HepG2 (cell line): ENCODE measurements around the gene SCN9A. TPM values are rescaled to one million over a fixed set of nuclear protein-coding genes. Genes with fewer than 3 reads are reported as not detected.

ENCODE experiments used
- ATAC-seq: fragments of 200-7000 bp; cut with Tn5 transposase; 3 replicates; pipeline ENCODE4 v1.9.1; 2020; ENCODE audit warnings: mild to moderate bottlenecking, moderate library complexity
- BruUV-seq: library from RNA; stranded (reverse); fragments of 400-500 nt; replicated peaks from 2 replicates; lab custom pipeline; 2021; lab: Mats Ljungman, UMichigan
- CTCF ChIA-PET: fragments of 300-600 bp; formaldehyde crosslinking; extraction: SDS; loops from one replicate; lab custom pipeline; 2021; ENCODE audit warnings: low total read pairs, inconsistent platforms, low intra/inter-chr PET ratio; lab: Yijun Ruan, JAX
- POLR2A ChIA-PET: fragments of 350-600 bp; sonication (Branson Sonifier 250); formaldehyde crosslinking; loops from one replicate; lab custom pipeline; 2020; ENCODE audit warnings: antibody characterized with exemption, inconsistent platforms; lab: Yijun Ruan, JAX
- DNase-seq: peaks from one replicate; pipeline ENCODE4 v3.0.0-alpha.2; 2015; ENCODE audit warnings: low spot score
- FAIRE-seq: peaks from 3 replicates; lab custom pipeline; 2011; peaks lifted over from hg19 to GRCh38; lab: Jason Lieb, UNC
- H2AFZ ChIP-seq: one replicate; pipeline ENCODE4 v1.6.1; 2011; ENCODE audit warnings: low read length, inconsistent platforms
- H3K27ac ChIP-seq: fragments of 300-600 bp; 3 replicates; pipeline ENCODE4 v1.8.0; 2011; ENCODE audit warnings: mixed run types, mild to moderate bottlenecking, mixed read lengths, low read length, inconsistent platforms; ENCODE audit not compliant: insufficient read depth; ENCODE audit errors: extremely low read length
- H3K27me3 ChIP-seq, 2 experiments: fragments of 200-600 bp in 1 of 2; 2 replicates in 1 of 2; 3 replicates in 1 of 2; pipeline versions ENCODE4 v1.6.0 to v1.8.0; 2011; ENCODE audit warnings: low read length in 2 of 2, mild to moderate bottlenecking in 2 of 2, moderate library complexity in 2 of 2, inconsistent platforms in 1 of 2; ENCODE audit not compliant: insufficient read depth in 2 of 2, control insufficient read depth in 1 of 2
- H3K36me3 ChIP-seq, 2 experiments: fragments of 200-600 bp in 1 of 2; replicated peaks in 1 of 2; 2 replicates in 1 of 2; 3 replicates in 1 of 2; pipeline versions ENCODE4 v1.5.1 to v1.8.0; 2011; ENCODE audit warnings: low read length in 2 of 2, inconsistent platforms in 1 of 2; ENCODE audit not compliant: insufficient read depth in 2 of 2, control insufficient read depth in 1 of 2
- H3K4me1 ChIP-seq: 2 replicates; pipeline ENCODE4 v1.5.1; 2012; ENCODE audit warnings: low read length, inconsistent platforms; ENCODE audit not compliant: insufficient read depth
- H3K4me2 ChIP-seq: 2 replicates; pipeline ENCODE4 v1.6.0; 2011; ENCODE audit warnings: low read depth, low read length, inconsistent platforms
- H3K4me3 ChIP-seq, 3 experiments: fragments of 200-600 bp in 1 of 3; sonication (generic), shearing (Covaris generic) in 1 of 3; replicated peaks in 1 of 3; 2 replicates each; pipeline ENCODE4 v1.5.1; 2011 to 2016; ENCODE audit warnings: low read length in 3 of 3, inconsistent platforms in 2 of 3, low read depth in 2 of 3, mild to moderate bottlenecking in 2 of 3, control low read depth in 1 of 3, mixed read lengths in 1 of 3; ENCODE audit not compliant: insufficient read depth in 1 of 3
- H3K79me2 ChIP-seq: one replicate; pipeline ENCODE4 v1.6.1; 2011; ENCODE audit warnings: low read length, inconsistent platforms; ENCODE audit not compliant: insufficient read depth
- H3K9ac ChIP-seq: 2 replicates; pipeline ENCODE4 v1.6.0; 2011; ENCODE audit warnings: mild to moderate bottlenecking, low read depth, low read length, inconsistent platforms; ENCODE audit not compliant: insufficient read depth
- H3K9me3 ChIP-seq: 2 replicates; pipeline ENCODE4 v1.5.1; 2012; ENCODE audit warnings: mild to moderate bottlenecking, low read length
- H4K20me1 ChIP-seq: 2 replicates; pipeline ENCODE4 v1.6.0; 2011; ENCODE audit warnings: inconsistent platforms, mild to moderate bottlenecking, low read length, moderate library complexity; ENCODE audit not compliant: insufficient read depth
- HOXA5 ChIP-seq: sonication (generic); formaldehyde crosslinking; IDR thresholded peaks from 2 replicates; pipeline ENCODE4 v1.4.0; 2020; ENCODE audit warnings: missing genetic modification reagents
- NFYC ChIP-seq: IDR thresholded peaks from 2 replicates; pipeline ENCODE4 v1.6.1; 2016; ENCODE audit warnings: missing genetic modification reagents, missing compliant biosample characterization
- RFX5 ChIP-seq: IDR thresholded peaks from 2 replicates; pipeline ENCODE4 v1.6.1; 2011; ENCODE audit warnings: low read depth, low read length, improper control_type of control experiment
- ZBTB40 ChIP-seq, 2 experiments: fragments of 450-650 bp in 1 of 2; sonication (generic) in 1 of 2; formaldehyde crosslinking in 1 of 2; IDR thresholded peaks; 2 replicates each; pipeline versions ENCODE4 v1.6.1 to v1.8.0; 2016 to 2022; ENCODE audit warnings: antibody characterized with exemption in 1 of 2, mild to moderate bottlenecking in 1 of 2, missing genetic modification reagents in 1 of 2
- ZNF34 ChIP-seq: sonication (generic); formaldehyde crosslinking; IDR thresholded peaks from 2 replicates; pipeline ENCODE4 v1.4.0; 2020; ENCODE audit warnings: mild to moderate bottlenecking, missing genetic modification reagents, borderline replicate concordance
- ZNF446 ChIP-seq: sonication (generic); formaldehyde crosslinking; IDR thresholded peaks from 2 replicates; pipeline ENCODE4 v1.5.0; 2020; ENCODE audit warnings: mild to moderate bottlenecking, missing genetic modification reagents
- ZNF546 ChIP-seq: sonication (generic); formaldehyde crosslinking; conservative IDR thresholded peaks from 2 replicates; pipeline ENCODE4 v1.8.1; 2023; ENCODE audit warnings: mild to moderate bottlenecking, missing genetic modification reagents
- ZNF773 ChIP-seq: sonication (generic); formaldehyde crosslinking; IDR thresholded peaks from 2 replicates; pipeline ENCODE4 v1.4.0; 2020; ENCODE audit warnings: missing genetic modification reagents, borderline replicate concordance
- in situ Hi-C: cut with HindIII; loops from 2 replicates; pipeline ENCODE4 v1.10.0; 2017; ENCODE audit warnings: low pct_unique_long_range_greater_than_20kb; ENCODE audit not compliant: extremely low pct_ligation_motif_present
- intact Hi-C: fragments of 100-400 bp; cut with micrococcal nuclease; formaldehyde crosslinking; loops from one replicate; pipeline ENCODE4 v1.10.0; 2022; ENCODE audit not compliant: unreplicated experiment
- polyA plus RNA-seq, 8 experiments: library from polyadenylated mRNA; depleted of rRNA in 3 of 8; stranded (reverse) in 7 of 8; unstranded in 1 of 8; fragments of >200 nt; fragmentation: Illumina TruSeq in 4 of 8; extraction: Trizol in 4 of 8; gene quantifications; 2 replicates each; pipeline versions ENCODE4 v1.2.1 to v1.2.3, GENCODE V29; 2011 to 2016; ENCODE audit warnings: low read depth in 4 of 8, missing spikeins in 1 of 8, mixed read lengths in 1 of 8; ENCODE audit not compliant: insufficient read depth in 1 of 8
- total RNA-seq, 5 experiments: library from RNA; depleted of rRNA; stranded (reverse); fragments of >200 nt; fragmentation: Illumina TruSeq; extraction: Trizol; gene quantifications; 2 replicates each; pipeline ENCODE4 v1.2.3, GENCODE V29; 2016; ENCODE audit warnings: low read depth in 1 of 5
- TF ChIP-seq, protein P1 (sequence below): sonication (generic); formaldehyde crosslinking; IDR thresholded peaks from 2 replicates; pipeline ENCODE4 v1.5.1; 2020; ENCODE audit warnings: mild to moderate bottlenecking, missing genetic modification reagents

The SCN9A gene
- total and polyA plus RNA-seq, 2 of the 13 experiments (the other 11 are each of a cell fraction or from before 2014, with no cell fraction given), result 15.3 to 24.3 TPM

- H4K20me1 ChIP-seq, result no peaks in the 10 kb centered on the region
Measured at GRCh38 chr2:166269322-166269721, 106.4 kb downstream of the SCN9A start.

DNA sequence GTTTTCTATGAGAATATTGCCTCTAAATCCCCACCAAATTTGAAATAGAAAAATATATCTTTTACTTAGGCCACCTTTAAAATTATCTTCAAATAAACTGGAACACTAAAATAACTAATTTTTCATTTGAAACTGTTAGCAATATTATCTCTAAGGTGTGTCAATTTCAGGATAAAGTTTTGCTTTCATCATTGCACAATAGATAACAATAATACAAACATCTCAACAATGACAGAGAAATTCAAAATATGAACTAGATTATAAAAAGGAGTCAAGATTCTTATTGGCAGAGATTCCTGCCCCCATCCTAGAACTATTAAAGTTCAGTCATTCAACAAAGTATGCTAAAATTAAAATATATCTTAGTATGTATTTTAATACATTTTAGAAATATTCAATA, 117.9 kb downstream of the SCN9A start:
- Histone ChIP-seq H4K20me1 (no peaks in the 10 kb centered on the region), H3K9me3 (no peaks in the 10 kb centered on the region), H3K9ac (no peak overlapping the region), H3K36me3 (no peaks in the 10 kb centered on the region), H2AFZ (no peak overlapping the region), H3K27me3 (no peaks in the 10 kb centered on the region), H3K79me2 (no peaks in the 10 kb centered on the region), H3K4me2 (no peak overlapping the region), H3K4me1 (no peaks in the 10 kb centered on the region), H3K27ac (no peak overlapping the region), H3K4me3 (no peak overlapping the region)
- intact Hi-C loops (no loop called here), in situ Hi-C loops (no loop called here)
- CTCF ChIA-PET, result no interaction called here
- DNase-seq (no peak), ATAC-seq (no peak), FAIRE-seq (no peak)
- POLR2A ChIA-PET, result no interaction called here
- no TSS peak for BruUV-seq
- TF ChIP-seq ZNF446 (no peak), HOXA5 (no peak), RFX5 (no peak), ZBTB40 (IDR thresholded peaks at IDR 0.05) (no peak), ZBTB40 (CRISPR knock-in tag; IDR thresholded peaks at IDR 0.05) (no peak)
- TF ChIP-seq, protein P1, sequence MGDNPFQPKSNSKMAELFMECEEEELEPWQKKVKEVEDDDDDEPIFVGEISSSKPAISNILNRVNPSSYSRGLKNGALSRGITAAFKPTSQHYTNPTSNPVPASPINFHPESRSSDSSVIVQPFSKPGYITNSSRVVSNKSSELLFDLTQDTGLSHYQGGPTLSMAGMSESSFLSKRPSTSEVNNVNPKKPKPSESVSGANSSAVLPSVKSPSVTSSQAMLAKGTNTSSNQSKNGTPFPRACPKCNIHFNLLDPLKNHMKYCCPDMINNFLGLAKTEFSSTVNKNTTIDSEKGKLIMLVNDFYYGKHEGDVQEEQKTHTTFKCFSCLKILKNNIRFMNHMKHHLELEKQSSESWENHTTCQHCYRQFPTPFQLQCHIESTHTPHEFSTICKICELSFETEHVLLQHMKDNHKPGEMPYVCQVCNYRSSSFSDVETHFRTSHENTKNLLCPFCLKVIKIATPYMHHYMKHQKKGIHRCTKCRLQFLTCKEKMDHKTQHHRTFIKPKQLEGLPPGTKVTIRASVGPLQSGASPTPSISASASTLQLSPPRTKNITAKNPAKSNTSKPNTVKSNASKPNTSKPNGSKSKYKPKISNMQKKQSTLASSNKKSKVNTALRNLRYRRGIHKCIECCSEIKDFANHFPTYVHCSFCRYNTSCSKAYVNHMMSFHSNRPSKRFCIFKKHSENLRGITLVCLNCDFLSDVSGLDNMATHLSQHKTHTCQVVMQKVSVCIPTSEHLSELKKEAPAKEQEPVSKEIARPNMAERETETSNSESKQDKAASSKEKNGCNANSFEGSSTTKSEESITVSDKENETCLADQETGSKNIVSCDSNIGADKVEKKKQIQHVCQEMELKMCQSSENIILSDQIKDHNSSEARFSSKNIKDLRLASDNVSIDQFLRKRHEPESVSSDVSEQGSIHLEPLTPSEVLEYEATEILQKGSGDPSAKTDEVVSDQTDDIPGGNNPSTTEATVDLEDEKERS, result no peak

More at GRCh38 chr2:166269322-166269721, 106.4 kb downstream of the SCN9A start:
- in situ Hi-C loops, result no loop called here
- Histone ChIP-seq H3K9ac (no peak overlapping the region), H3K4me2 (no peak overlapping the region), H3K79me2 (no peaks in the 10 kb centered on the region), H3K27ac (no peak overlapping the region), H2AFZ (no peak overlapping the region), H3K4me1 (no peaks in the 10 kb centered on the region), H3K4me3 (no peak overlapping the region), H3K27me3 (no peaks in the 10 kb centered on the region), H3K9me3 (no peaks in the 10 kb centered on the region), H3K36me3 (peaks cover 5 to 6% of the 10 kb centered on the region in 2 experiments; a peak in 2 of 5 replicates)
- CTCF ChIA-PET, result no interaction called here
- POLR2A ChIA-PET, result no interaction called here
- ATAC-seq (no peak), DNase-seq (no peak), FAIRE-seq (no peak)
- TF ChIP-seq ZNF546 (no peak), ZNF34 (no peak), NFYC (CRISPR knock-in tag) (no peak), ZNF773 (no peak)
- intact Hi-C loops, result no loop called here
- BruUV-seq, result no TSS peak
